ENCODE data around the gene C5orf58. TPM values are rescaled to one million over a fixed set of nuclear protein-coding genes. Genes with fewer than 3 reads are reported as not detected.

C5orf58 gene
- total and polyA plus RNA-seq, 9 of the 15 experiments (the other 6 are each of a cell fraction or from before 2014, with no cell fraction given) = 1.5 to 7.6 (median 5.3) TPM

GRCh38 chr5:170263906-170264305 is 31.1 kb downstream of the C5orf58 start:
- H4K20me1 ChIP-seq (replicated peaks; ENCODE audit: control insufficient read depth, insufficient read depth, low read length) = no peaks in the 10 kb centered on the region
- in situ Hi-C loops (cut with MboI) (no loop called here), intact Hi-C loops (cut with micrococcal nuclease) (no loop called here)
- no peaks in the 10 kb centered on the region for H3K9me3 ChIP-seq (replicated peaks; ENCODE audit: control insufficient read depth, insufficient read depth, low read depth, low read length)
- ATAC-seq (no peak), DNase-seq (ENCODE audit: extremely low read depth in 1 of 4, low spot score in 3 of 4) (no peak), FAIRE-seq (peak; percentile 11)
- no peak overlapping the region for H2AFZ ChIP-seq (ENCODE audit: low read depth, low read length)
- H3K4me1 ChIP-seq (replicated peaks in 1 of 2; ENCODE audit: control insufficient read depth in 2 of 2, insufficient read depth in 2 of 2, low read length in 2 of 2) = peaks cover 7 to 14% of the 10 kb centered on the region in 2 experiments; a peak in 4 of 5 replicates
- TF ChIP-seq RAD51 (IDR thresholded peaks at IDR 0.05; ENCODE audit: borderline replicate concordance, low read depth) (no peak), ZNF551 (CRISPR knock-in tag; IDR thresholded peaks at IDR 0.05) (no peak), CHCHD3 (CRISPR knock-in tag; IDR thresholded peaks at IDR 0.05) (no peak), PRPF4 (IDR thresholded peaks at IDR 0.05; ENCODE audit: insufficient read depth, low read depth, low read length, poor library complexity, severe bottlenecking) (no peak), ETS2 (tag; IDR thresholded peaks at IDR 0.05; ENCODE audit: borderline replicate concordance, poor library complexity, severe bottlenecking) (no peak), CEBPG (CRISPR knock-in tag; IDR thresholded peaks at IDR 0.05) (no peak), CEBPG (tag; conservative IDR thresholded peaks at IDR 0.05 in 1 of 2, IDR thresholded peaks at IDR 0.05 in 1 of 2) (no peak), CREB3L1 (IDR thresholded peaks at IDR 0.05; ENCODE audit: borderline replicate concordance, low read depth) (no peak)
- TF ChIP-seq, protein P1, sequence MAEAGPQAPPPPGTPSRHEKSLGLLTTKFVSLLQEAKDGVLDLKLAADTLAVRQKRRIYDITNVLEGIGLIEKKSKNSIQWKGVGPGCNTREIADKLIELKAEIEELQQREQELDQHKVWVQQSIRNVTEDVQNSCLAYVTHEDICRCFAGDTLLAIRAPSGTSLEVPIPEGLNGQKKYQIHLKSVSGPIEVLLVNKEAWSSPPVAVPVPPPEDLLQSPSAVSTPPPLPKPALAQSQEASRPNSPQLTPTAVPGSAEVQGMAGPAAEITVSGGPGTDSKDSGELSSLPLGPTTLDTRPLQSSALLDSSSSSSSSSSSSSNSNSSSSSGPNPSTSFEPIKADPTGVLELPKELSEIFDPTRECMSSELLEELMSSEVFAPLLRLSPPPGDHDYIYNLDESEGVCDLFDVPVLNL (CRISPR knock-in tag; IDR thresholded peaks at IDR 0.05; ENCODE audit: low read depth) = no peak
- no peaks in the 10 kb centered on the region for H3K36me3 ChIP-seq (ENCODE audit: control insufficient read depth, insufficient read depth, low read length)
- peaks cover 0 to 4% of the 10 kb centered on the region in 2 experiments; a peak in 2 of 5 replicates for H3K27me3 ChIP-seq (ENCODE audit: control insufficient read depth in 2 of 2, insufficient read depth in 2 of 2, low read length in 2 of 2)
- no peak overlapping the region for H3K27ac ChIP-seq (ENCODE audit: extremely low read depth, low read depth, low read length)
- H3K9ac ChIP-seq (ENCODE audit: insufficient read depth in 1 of 2, low read depth in 2 of 2, low read length in 2 of 2) = no peak overlapping the region
- CTCF ChIA-PET (ENCODE audit: low intra/inter-chr PET ratio) = no interaction called here
- H3K4me3 ChIP-seq = no peak overlapping the region
- H3K79me2 ChIP-seq (ENCODE audit: control insufficient read depth, insufficient read depth, low read length) = no peaks in the 10 kb centered on the region
- WGBS (ENCODE audit: insufficient coverage, low coverage, missing lambda C conversion rate) = 29% methylated on average over 4 of the region's 4 CpGs
- no peak overlapping the region for H3K4me2 ChIP-seq (ENCODE audit: insufficient read depth, low read length)
- H3K9me1 ChIP-seq (ENCODE audit: control insufficient read depth, insufficient read depth, low read length) = no peaks in the 10 kb centered on the region
- BruUV-seq (replicated peaks) = no TSS peak
- POLR2A ChIA-PET = no interaction called here
